Duodenal mucosa (tissue), 2 donors: ENCODE results near the gene ANGPTL7.

ENCODE experiments used
- H3K27ac ChIP-seq: one replicate; pipeline ENCODE4 v1.7.0; 2013; ENCODE audit warnings: low read depth, low read length
- H3K27me3 ChIP-seq, 2 donors: one replicate each; pipeline ENCODE4 v1.7.0; 2013; ENCODE audit warnings: low read length in 2 of 2, control low read depth in 1 of 2; ENCODE audit not compliant: insufficient read depth in 2 of 2, control insufficient read depth in 1 of 2
- H3K36me3 ChIP-seq, 2 donors: one replicate each; pipeline ENCODE4 v1.7.0; 2013; ENCODE audit warnings: low read length in 2 of 2, control low read depth in 1 of 2; ENCODE audit not compliant: insufficient read depth in 2 of 2, control insufficient read depth in 1 of 2
- H3K4me1 ChIP-seq, 2 donors: one replicate each; pipeline ENCODE4 v1.7.0; 2013; ENCODE audit warnings: low read length in 2 of 2, control low read depth in 1 of 2; ENCODE audit not compliant: insufficient read depth in 2 of 2, control insufficient read depth in 1 of 2
- H3K4me3 ChIP-seq, 2 donors: one replicate each; pipeline ENCODE4 v1.7.0; 2013; ENCODE audit warnings: low read length in 2 of 2, low read depth in 1 of 2
- H3K9ac ChIP-seq, 2 donors: one replicate each; pipeline ENCODE4 v1.7.0; 2013; ENCODE audit warnings: low read length in 2 of 2, low read depth in 1 of 2
- H3K9me3 ChIP-seq, 2 donors: one replicate each; pipeline ENCODE4 v1.7.0; 2013; ENCODE audit warnings: low read length in 2 of 2, control low read depth in 1 of 2; ENCODE audit not compliant: control insufficient read depth in 1 of 2

ANGPTL7 gene

DNA sequence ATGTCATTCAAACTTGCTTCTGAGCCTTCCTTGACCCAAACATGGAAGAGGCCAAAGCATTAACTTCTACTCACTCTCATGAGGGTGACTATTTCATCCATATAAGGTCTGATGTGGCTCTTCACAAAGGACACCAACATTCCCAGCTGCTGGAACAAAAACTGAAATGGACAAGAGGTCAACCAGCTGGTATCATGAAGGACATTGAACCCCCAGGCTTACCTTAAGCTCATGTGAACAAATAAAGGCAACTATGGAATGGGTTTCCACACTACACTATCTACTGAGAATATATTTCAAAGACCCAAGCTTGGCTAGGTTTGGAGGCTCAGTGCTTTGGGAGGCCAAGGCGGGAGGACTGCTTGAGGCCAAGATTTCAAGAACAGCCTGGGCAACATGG is 26.9 kb downstream of the ANGPTL7 start:
- no peak overlapping the region for H3K4me3 ChIP-seq
- no peaks in the 10 kb centered on the region for H3K4me1 ChIP-seq
- no peak overlapping the region for H3K9ac ChIP-seq
- no peak overlapping the region for H3K27ac ChIP-seq
- no peaks in the 10 kb centered on the region for H3K27me3 ChIP-seq
- H3K36me3 ChIP-seq, result peaks cover 32 to 74% of the 10 kb centered on the region in 2 donors
- no peaks in the 10 kb centered on the region for H3K9me3 ChIP-seq

DNA sequence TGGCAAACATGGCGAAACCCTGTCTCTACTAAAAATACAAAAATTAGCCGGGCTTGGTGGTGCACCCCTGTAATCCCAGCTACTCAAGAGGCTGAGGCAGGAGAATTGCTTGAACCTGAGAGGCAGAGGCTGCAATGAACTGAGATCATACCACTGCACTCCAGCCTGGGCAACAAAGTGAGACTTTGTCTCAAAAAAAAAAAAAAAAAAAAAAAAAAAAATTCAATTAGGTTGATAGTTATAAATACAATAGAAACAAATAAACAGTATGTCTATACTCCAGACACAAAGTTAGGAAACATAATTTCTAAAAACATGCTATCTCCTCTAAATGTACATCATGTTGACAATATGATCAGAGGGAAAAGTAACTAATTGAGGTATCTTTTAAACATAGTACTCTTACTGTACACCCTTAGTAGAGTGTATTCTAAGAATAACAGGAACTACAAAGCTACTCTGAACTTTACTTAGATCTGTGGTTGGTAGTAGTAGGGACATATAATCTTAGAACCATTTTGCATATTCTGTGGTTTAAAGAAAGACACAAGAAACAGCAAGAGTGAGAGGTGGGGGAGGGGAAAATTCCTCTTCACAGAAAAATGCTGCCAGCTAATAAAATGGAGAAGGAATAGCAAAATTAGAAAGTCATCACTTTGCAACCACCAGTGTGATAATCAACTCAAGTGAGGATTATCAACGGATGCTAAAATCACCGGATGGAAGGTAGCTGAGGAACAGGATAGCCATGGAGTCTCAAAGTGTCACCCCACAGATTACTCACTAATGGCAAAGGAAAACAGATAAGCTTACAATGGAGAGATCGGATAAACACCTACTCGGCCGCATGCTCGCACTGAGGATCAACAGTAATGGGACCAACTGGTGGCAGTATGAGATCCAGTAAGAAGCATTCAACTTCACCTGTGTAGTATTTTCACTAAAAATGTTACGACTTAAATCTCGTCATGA is 38.2 kb downstream of the ANGPTL7 start:
- Histone ChIP-seq H3K9me3 (no peaks in the 10 kb centered on the region), H3K4me1 (no peaks in the 10 kb centered on the region), H3K4me3 (no peak overlapping the region), H3K27ac (no peak overlapping the region), H3K27me3 (no peaks in the 10 kb centered on the region), H3K9ac (no peak overlapping the region), H3K36me3 (peaks cover 38 to 59% of the 10 kb centered on the region in 2 donors)

DNA sequence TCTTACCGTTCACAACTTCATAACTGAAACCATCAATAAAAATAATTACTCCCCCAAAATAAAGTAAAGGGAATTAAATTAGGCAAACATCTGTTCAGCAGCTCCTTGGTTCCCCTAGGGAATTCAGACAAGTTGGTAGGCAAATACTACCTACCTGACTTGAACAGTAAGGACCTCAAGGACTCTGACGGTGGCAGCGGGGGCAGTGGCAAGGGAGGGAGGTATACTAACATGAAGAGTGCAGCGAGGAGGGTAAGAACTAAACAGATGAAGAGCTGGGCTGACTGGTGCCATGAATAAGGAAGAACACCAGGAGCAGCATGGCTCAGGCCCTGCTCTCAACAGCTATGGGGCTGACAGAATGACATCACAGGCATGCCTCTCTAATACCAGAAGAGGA is 40.0 kb downstream of the ANGPTL7 start:
- H3K27me3 ChIP-seq, result no peaks in the 10 kb centered on the region
- no peaks in the 10 kb centered on the region for H3K9me3 ChIP-seq
- H3K36me3 ChIP-seq, result peaks cover 45 to 72% of the 10 kb centered on the region in 2 donors
- no peaks in the 10 kb centered on the region for H3K4me1 ChIP-seq
- no peak overlapping the region for H3K9ac ChIP-seq
- no peak overlapping the region for H3K4me3 ChIP-seq
- H3K27ac ChIP-seq, result no peak overlapping the region

DNA sequence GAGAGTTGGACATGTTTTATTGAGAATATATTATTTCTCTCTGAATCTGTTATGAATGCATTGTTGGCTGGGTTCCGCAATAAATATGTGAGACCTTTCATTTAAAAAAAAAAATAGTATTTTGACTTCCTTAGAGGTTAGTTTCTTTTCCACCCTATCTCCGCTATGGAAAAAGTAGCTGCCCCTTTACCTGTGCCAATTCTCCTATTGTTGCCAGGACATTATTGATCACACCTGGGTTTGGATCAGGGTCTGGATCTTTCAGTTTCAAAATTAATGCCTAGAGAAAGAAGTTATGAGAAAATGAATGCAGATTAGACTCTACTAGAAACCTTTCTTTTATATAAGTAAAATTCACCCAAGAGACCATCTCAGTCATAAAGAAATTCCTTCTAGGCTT is 44.1 kb downstream of the ANGPTL7 start:
- H3K27ac ChIP-seq, result no peak overlapping the region
- H3K27me3 ChIP-seq, result no peaks in the 10 kb centered on the region
- H3K9me3 ChIP-seq, result no peaks in the 10 kb centered on the region
- H3K36me3 ChIP-seq, result peaks cover 67 to 90% of the 10 kb centered on the region in 2 donors
- H3K4me1 ChIP-seq, result no peaks in the 10 kb centered on the region
- H3K9ac ChIP-seq, result no peak overlapping the region
- H3K4me3 ChIP-seq, result no peak overlapping the region

DNA sequence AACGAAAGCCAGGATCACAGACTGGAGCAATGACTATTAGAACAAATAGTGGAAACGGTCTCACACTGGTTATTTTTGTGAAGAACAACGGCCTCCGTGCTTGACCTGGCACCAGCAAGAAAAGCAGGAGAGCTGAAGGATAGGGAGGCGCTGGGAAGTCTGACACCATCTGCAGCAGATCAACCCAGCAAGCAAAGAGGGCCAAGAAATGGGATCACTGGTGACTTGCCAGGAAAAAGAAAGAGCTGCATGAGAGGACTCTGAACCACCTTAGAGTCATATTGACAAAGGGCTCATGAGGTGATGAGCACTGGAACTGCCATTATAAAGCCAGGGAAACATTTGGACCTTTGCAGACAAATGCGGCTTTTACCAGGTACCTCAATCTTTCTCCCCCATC is 48.2 kb downstream of the ANGPTL7 start:
- Histone ChIP-seq H3K9ac (no peak overlapping the region), H3K27me3 (no peaks in the 10 kb centered on the region), H3K4me1 (no peaks in the 10 kb centered on the region), H3K27ac (no peak overlapping the region), H3K4me3 (no peak overlapping the region), H3K9me3 (no peaks in the 10 kb centered on the region), H3K36me3 (peaks cover 52 to 75% of the 10 kb centered on the region in 2 donors)

DNA sequence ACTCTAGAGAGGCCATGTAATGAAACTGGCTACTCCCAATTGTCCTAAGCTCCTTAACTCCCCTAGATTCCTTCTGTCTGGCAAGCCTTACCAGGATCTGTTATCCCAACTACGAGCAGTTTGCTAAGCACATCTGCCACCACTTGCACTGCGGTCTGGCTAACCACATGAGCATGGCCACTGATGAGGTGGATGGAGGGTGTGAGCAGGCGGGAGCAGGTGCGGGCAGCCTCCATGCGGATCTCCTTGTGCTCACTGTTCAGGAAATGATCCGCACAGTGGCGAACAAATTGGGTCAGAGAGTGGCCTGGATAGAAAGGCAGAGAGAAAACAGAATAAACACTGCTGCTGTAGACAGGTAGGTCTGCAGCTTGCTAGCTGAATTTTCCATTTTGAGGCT is 49.2 kb downstream of the ANGPTL7 start:
- no peak overlapping the region for H3K9ac ChIP-seq
- no peak overlapping the region for H3K27ac ChIP-seq
- no peak overlapping the region for H3K4me3 ChIP-seq
- H3K9me3 ChIP-seq, result no peaks in the 10 kb centered on the region
- H3K4me1 ChIP-seq, result no peaks in the 10 kb centered on the region
- H3K27me3 ChIP-seq, result no peaks in the 10 kb centered on the region
- H3K36me3 ChIP-seq, result peaks cover 51 to 74% of the 10 kb centered on the region in 2 donors

DNA sequence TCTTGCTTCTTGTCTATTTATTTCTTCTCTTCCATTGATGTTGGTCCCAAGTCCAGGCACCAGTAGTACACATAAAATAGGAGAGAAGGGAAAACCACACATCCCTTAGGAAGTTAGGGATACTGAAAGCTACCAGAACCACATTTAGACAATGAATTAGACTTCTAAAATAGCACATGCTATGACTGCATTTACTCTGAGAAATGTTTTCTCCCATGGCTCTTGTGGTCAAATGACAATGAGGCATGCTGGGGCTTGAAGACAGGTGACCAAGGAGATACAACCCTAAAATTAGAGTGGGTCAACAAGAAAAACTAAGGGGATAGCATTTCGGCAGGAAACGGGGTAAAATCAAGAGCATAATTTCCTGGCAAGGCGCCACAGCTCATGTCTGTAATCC is 56.1 kb downstream of the ANGPTL7 start:
- H3K27me3 ChIP-seq, result no peaks in the 10 kb centered on the region
- H3K4me1 ChIP-seq, result no peaks in the 10 kb centered on the region
- no peaks in the 10 kb centered on the region for H3K9me3 ChIP-seq
- H3K4me3 ChIP-seq, result no peak overlapping the region
- H3K27ac ChIP-seq, result no peak overlapping the region
- H3K9ac ChIP-seq, result no peak overlapping the region
- peaks cover 23 to 65% of the 10 kb centered on the region in 2 donors for H3K36me3 ChIP-seq
